Fibroblast of skin of left biceps (primary cell): ENCODE results near the gene GOLGA3.
A peak's percentile ranks its signal among the peaks of the same experiment; 100 is the strongest.
"Not testable (repeated sequence)": the region's sequence is repeated elsewhere in the genome, so short reads cannot be mapped to it uniquely, and the experiment has no call there.

ENCODE experiments used
- DNase-seq, 2 experiments: peaks; one replicate each; pipeline ENCODE4 v3.0.0-alpha.2; 2013; ENCODE audit warnings: low read depth in 2 of 2

Gene GOLGA3, protein sequence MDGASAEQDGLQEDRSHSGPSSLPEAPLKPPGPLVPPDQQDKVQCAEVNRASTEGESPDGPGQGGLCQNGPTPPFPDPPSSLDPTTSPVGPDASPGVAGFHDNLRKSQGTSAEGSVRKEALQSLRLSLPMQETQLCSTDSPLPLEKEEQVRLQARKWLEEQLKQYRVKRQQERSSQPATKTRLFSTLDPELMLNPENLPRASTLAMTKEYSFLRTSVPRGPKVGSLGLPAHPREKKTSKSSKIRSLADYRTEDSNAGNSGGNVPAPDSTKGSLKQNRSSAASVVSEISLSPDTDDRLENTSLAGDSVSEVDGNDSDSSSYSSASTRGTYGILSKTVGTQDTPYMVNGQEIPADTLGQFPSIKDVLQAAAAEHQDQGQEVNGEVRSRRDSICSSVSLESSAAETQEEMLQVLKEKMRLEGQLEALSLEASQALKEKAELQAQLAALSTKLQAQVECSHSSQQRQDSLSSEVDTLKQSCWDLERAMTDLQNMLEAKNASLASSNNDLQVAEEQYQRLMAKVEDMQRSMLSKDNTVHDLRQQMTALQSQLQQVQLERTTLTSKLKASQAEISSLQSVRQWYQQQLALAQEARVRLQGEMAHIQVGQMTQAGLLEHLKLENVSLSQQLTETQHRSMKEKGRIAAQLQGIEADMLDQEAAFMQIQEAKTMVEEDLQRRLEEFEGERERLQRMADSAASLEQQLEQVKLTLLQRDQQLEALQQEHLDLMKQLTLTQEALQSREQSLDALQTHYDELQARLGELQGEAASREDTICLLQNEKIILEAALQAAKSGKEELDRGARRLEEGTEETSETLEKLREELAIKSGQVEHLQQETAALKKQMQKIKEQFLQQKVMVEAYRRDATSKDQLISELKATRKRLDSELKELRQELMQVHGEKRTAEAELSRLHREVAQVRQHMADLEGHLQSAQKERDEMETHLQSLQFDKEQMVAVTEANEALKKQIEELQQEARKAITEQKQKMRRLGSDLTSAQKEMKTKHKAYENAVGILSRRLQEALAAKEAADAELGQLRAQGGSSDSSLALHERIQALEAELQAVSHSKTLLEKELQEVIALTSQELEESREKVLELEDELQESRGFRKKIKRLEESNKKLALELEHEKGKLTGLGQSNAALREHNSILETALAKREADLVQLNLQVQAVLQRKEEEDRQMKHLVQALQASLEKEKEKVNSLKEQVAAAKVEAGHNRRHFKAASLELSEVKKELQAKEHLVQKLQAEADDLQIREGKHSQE (N-terminal part only)

DNA sequence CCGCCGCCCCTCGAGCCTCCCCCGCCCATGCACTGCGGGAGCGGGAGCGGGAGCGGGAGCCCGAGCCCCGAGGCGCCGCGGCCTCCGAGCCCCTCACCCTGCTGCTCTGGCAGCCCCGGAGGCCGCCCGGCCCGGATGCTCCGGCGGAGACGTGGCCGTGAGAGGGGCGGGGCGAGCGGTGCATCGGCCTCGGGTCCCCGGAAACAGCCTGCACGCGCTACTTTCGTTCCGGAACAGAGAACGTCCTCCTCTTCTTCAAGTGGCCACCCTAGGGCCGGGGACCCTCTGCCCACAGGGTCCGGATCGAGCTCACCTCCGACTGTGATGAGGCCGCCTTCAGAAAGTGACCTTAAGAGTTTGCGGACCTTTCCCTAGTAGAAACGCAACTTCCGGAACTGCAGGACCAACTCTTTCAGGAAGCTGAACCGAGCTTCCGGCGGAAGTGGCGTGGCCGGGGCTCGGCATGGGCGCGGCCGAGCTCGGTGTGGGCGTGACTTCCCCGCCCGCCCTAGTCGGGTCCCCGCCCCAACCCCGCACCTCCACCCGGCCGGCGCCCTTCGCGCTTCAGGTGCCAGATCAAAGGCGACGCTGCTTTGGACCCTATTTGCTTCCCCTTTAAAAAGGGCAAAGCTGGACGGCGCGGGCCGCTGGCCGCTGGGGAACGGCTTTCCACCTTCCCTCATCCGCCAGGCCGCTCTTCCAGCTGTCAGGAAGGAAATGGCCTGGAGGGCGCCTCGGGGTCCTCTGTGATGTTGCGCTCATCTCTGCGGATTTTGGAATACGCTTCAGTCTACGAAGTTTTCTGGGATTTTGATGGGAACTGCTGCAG, at the start of gene GOLGA3:
Gene GOLGA3 (minus strand): TSS at position 164 of the 829 bp plus-strand sequence. CDS start 6,741 bp downstream, outside the sequence.
- DNase-seq, result peak; percentile 87 to 89

DNA sequence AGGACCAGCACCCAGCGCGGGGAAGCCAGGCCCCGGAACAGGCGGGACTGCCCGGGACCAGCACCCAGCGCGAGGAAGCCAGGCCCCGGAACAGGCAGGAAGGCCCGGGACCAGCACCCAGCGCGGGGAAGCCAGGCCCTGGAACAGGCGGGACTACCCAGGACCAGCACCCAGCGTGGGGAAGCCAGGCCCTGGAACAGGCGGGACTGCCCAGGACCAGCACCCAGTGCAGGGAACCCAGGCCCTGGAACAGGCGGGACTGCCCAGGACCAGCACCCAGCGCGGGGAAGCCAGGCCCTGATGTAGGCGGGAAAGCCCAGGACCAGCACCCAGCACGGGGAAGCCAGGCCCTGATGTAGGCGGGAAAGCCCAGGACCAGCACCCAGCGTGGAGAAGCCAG, 46.0 kb upstream of the GOLGA3 start:
- DNase-seq, result not testable (repeated sequence)

DNA sequence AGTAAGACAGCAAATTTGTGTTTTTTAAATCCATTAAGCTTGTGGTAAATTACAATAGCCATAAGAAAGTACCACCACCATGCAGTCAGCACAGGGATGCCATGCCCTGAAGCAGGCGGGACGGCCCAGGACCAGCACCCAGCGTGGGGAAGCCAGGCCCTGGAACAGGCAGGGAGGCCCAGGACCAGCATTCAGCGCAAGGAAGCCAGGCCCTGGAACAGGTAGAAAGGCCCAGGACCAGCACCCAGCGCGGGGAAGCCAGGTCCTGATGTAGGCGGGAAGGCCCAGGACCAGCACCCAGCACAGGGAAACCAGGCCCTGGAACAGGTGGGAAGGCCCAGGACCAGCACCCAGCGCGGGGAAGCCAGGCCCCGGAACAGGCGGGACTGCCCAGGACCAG, 45.5 kb upstream of the GOLGA3 start:
- DNase-seq, result no peak

DNA sequence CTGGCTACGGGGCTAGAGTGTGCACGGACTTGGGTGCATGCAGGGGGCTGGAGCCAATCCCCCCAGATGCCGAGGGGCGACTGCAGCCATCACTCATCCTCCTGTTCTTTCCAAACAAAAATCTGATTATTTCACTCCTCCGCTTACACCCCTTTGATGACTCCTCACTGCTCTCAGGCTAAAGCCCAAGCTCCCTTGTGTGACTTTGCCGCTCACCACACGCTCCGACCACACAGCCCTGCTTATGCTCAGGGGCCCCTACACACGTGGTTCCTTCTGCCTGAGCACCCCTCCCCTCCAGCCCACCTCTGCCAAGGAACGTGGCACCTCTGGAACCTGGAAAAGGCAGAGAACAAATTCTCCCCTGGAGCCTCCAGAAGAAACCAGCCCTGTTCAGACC, 45.1 kb upstream of the GOLGA3 start:
- no peak for DNase-seq

DNA sequence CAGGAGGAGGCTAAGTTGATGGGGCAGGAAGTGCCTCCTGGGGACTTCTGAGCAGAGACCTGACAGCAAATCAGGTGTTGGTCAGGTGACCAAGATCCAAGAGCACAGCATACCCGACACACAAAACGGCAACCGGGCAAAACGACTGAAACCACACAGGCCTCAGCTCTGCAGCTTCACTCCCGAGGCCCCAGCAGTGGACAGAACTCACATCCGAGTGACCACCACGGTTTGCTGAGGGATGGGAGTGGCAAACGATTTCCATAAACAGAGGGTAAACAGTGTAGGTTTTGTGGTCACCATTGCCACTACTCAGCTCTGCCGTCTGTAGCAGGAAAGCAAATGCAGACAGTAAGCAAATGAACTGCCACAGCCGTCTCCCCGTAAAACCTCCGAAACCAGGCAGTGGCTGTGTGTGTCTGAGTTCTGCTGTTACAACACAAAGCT, 44.3 kb upstream of the GOLGA3 start:
- DNase-seq, result no peak

DNA sequence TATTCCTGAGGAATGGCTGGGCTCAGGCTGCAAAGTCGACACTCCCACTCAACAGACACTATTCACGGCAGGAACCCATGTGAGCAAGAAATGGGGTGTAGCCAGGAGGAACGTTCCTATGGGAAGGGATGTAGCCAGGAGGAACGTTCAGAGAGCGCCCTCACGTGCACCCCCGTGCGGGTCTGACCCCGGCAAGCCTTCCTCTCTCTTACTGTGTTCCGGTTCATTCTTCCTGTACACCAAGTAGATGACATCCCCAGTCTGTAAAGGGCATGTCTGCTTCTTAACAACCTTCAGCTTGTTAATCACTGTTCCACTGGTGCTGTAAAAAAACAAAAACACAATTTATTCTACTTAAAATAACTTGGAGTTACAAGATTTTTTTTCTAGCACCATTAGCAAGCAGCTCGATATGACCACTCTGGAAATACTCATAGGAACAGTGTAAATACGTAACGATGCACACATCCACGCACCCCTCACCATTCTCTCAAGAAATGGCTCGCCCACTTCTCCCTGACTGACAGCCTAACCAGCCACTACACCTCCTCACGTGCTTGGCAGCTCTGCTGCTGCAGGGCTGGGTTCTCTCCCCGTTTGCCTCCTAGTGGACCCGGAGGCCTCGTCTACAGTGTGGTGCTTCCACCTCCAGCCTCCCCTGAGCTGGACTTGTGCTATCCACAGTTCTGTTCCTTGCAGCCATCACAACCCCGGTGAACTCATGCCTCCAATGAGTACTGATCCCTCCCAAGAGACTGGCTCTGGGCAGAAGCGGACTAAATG, 43.6 kb upstream of the GOLGA3 start:
- DNase-seq, result no peak

DNA sequence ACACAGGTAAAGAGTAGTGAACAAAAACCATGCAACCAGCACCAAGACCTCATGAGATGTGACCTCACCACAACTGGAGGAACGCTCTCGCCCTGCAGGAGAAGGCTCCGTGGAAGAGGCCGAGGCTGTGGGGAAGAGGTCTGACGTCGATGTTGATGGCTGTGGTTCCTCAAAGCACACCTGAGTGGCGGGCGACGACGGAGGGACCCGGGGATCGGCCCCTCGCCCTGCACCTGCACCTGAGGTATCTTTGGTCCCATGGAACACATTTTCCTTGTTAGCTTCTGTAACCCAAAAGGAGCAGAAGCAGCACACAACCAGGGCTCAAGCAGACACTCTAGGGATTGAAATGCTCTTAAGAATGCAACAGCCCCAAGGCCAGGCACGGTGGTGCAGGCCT, 40.9 kb upstream of the GOLGA3 start:
- DNase-seq, result no peak

DNA sequence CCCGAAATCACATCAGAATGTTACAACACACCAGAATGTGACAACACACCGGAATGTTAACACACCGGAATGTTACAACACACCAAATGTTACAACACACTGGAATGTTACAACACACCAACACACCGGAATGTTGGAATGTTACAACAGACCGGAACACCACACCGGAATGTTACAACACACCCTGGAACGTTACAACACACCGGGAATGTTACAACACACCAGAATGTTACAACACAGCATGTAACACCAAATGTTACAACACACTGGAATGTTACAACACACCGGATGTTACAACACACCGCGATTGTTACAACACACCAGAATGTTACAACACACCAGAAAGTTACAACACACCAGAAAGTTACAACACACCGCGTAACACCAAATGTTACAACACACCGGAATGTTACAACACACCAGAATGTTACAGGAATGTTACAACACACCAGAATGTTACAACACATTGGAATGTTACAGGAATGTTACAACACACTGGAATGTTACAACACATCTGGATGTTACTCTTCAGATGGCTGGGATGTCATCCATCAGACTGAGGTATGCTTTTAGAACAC, 37.7 kb upstream of the GOLGA3 start:
- DNase-seq, result peak; percentile 15 to 19

DNA sequence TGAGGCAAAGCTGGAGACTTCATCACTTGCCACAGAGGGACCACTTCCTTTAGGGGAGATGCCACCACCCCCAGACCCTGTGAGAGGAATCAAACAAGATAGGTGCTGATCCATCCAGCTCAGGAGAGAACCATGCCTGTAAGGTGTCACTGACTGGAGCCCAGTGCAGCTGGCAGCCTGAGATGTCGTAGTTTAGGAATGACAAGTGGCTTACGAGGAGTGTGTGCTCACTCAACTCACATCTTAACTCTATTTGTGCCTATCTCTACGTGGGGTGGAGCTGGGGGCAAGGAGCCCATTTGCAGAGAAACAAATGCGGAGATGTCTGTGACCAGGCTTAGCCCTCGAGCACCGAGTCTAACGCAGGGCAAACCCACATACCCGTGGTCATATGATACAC, 32.9 kb upstream of the GOLGA3 start:
- DNase-seq, result no peak

DNA sequence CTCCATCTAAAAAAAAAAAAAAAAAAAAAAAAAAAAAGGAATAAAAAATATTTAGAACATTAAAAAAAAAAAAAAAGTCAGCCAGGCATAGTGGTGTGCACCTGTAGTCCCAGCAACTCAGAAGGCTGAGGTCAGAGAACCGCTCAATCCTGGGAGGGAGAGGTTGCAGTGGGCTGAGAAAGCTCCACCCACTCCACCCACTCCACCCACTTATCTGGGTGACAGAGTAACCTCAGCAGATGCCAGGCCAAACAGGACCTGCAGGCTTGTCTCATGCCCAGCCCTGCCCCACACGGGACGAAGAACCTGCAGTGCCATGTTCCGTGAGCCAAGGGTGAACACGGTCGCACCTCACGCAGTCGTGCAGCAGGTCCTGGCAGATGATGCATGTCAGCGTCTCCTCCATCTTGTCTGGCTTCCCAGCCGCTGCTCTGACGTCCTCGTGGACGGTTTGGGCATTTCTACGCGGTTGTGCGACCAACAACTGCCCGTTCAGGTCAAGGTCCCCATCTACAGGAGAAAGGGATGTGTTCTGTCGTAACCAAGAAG, 30.1 kb upstream of the GOLGA3 start:
- DNase-seq, result no peak

DNA sequence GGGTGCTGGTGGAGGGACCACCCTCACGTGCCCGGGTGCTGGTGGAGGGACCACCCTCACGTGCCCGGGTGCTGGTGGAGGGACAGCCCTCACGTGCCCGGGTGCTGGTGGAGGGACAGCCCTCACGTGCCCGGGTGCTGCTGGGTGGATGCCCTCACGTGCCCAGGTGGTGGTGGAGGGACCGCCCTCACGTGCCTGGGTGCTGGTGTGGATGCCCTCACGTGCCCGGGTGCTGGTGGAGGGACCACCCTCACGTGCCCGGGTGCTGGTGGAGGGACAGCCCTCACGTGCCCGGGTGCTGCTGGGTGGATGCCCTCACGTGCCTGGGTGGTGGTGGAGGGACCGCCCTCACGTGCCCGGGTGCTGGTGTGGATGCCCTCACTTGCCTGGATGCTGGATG, 28.4 kb upstream of the GOLGA3 start:
- DNase-seq, result not testable (repeated sequence)

DNA sequence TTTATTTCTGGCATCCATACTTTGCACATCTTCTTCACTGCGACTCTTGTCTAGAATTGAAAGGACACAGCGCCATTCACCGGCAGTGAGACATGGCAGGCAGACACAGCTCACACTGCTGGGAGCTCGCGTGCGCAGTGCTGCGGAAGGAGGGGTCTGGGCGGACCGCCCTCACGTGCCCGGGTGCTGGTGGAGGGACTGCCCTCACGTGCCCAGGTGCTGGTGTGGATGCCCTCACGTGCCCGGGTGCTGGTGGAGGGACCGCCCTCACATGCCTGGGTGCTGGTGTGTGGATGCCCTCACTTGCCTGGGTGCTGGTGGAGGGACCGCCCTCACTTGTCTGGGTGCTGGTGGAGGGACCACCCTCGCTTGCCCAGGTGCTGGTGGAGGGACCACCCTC, 27.9 kb upstream of the GOLGA3 start:
- no peak for DNase-seq

DNA sequence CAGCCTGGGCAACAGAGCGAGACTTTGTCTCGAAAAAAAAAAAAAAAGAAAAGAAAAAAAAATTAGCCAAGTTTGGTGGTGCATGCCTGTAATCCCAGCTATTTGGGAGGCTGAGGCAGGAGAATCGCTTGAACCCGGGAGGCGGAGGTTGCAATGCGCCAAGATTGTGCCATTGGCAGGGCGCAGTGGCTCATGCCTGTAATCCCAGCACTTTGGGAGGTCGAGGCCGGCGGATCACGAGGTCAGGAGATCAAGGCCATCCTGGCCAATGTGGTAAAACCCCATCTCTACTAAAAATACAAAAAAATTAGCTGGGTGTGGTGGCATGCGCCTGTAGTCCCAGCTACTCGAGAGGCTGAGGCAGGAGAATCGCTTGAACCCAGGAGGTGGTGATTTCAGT, 26.5 kb upstream of the GOLGA3 start:
- DNase-seq, result not testable (repeated sequence)

DNA sequence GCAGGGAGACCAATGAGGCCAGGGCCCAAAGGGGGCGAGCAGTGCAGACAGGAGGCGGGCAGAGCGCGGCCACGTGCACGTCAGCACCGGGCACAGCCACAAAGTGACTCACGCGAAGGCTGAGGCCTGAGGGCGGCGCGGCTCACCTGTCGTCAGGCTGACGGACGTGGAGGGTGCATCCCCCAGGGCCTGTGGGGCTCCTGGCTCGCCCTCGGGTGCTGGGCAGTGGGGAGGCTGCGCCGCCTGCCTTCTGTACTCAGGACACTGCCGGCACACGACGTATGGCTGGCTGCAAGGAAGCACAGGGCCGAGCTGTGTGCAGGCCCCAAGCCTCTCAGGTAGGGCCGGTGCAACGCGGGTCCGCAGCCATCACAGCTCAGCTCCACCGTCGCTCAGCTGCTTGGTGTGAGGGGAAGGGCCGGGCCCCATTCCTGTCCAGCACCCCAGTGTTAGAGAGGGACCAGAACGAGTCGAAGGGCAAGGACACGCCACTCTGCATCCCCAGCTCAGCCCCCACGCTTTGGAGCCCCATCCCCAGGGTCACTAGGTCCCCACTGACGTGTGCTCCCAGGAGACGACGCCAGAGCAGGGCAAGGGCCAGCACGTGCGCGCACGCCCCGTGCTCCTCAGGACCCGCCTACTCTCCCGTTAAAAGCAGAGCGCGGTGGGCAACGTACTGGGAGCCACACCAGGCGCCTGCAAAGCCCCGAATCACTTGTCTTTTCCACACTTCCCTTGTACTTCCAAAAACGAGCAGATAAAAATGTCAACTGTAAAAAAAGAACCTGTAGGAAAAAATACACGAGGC, 24.8 kb upstream of the GOLGA3 start:
- no peak for DNase-seq

DNA sequence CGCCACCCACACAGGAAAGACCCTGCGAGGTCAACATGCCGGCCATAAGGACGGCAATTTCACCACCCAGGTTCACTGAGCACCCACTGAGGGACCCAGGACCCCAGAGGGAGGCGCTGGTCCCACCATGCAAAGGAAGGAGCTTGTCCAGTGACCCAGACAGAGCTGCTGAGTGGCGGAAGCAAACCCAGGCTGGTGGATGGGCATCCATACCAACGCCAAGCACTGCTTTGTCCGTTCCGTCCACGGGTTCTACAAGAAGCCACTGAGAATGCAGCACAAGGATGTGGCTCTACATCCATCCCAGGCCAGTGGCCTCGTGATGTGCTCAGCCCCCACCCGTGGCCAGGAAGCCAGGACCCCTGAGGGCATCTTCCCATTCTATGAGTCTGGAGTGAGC, 23.8 kb upstream of the GOLGA3 start:
- no peak for DNase-seq

DNA sequence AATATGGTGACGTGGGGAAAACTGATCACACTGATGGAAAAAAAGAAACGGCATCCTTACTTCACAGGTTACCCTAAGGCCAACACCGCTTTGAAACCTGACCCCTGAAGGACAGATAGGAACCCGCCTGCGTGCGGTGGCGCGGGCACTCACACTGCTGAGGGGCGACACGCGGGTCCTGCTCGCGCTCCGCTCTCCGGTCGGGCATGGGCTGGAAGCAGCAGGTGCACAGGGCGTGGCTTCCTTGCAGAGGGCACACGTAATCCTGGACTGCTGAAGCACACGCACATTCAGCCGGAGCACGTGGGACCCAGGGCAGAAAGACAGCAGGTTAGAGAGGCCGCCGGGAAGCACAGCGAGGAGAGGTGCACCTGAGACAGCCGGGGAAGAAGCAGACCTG, 22.8 kb upstream of the GOLGA3 start:
- no peak for DNase-seq

DNA sequence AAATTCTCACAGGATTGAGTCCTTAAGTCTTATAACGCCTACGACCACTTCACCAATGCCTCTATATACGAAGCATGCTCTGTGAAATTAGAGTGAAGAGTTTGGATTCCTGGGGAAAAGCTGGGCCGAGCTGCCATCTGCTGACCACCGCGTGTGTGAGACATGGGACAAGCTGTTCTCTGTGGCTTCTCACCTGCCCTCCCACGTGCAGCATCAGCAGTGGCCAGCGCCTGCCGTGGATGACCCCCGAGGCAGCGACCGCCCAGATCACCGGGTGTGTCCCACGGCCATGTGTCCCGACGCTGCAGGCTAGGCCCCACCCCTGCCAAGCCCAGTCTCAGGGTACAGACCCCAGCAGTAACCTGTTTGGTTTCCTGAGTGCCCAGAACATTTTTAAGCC, 21.6 kb upstream of the GOLGA3 start:
- DNase-seq, result no peak

DNA sequence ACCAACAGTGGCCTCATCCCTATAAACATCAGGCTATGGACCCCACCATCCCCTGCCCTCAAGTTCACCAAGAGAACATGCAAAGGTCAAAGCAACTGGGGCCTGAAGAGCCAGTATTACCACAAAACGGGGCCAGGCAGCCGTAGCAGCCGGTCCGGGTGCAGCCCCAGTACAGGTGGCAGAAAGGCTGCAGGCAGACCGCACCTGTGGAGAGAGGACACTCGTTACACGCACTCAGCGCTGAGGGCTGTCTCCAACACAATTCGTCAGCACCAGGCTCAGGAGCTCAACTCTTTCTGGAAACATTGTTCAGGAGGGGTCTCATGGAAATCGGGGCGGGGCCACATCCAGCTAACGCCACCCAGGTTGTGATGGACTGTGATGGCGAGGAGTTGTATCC, 19.9 kb upstream of the GOLGA3 start:
- DNase-seq, result no peak
